Stomach smooth muscle (tissue), 2 donors: Measurements from ENCODE around the gene PANX1.

Experiments
- H3K27ac ChIP-seq: one replicate; pipeline ENCODE4 v1.7.0; 2013; ENCODE audit warnings: mild to moderate bottlenecking, low read length, inconsistent platforms
- H3K27me3 ChIP-seq, 2 donors: one replicate each; pipeline ENCODE4 v1.7.0; 2013; ENCODE audit warnings: low read length in 2 of 2; ENCODE audit not compliant: insufficient read depth in 2 of 2, control insufficient read depth in 1 of 2
- H3K36me3 ChIP-seq, 2 donors: one replicate each; pipeline ENCODE4 v1.7.0; 2013; ENCODE audit warnings: low read length in 2 of 2; ENCODE audit not compliant: control insufficient read depth in 2 of 2, insufficient read depth in 2 of 2
- H3K4me1 ChIP-seq: one replicate; pipeline ENCODE4 v1.7.0; 2013; ENCODE audit warnings: low read length; ENCODE audit not compliant: control insufficient read depth, insufficient read depth
- H3K4me3 ChIP-seq, 2 donors: one replicate each; pipeline ENCODE4 v1.7.0; 2013; ENCODE audit warnings: low read length in 2 of 2
- H3K9ac ChIP-seq, 2 donors: one replicate each; pipeline ENCODE4 v1.7.0; 2013; ENCODE audit warnings: low read length in 2 of 2, mild to moderate bottlenecking in 1 of 2
- H3K9me3 ChIP-seq, 2 donors: one replicate each; pipeline ENCODE4 v1.7.0; 2013; ENCODE audit warnings: low read length in 2 of 2; ENCODE audit not compliant: control insufficient read depth in 2 of 2
- donor health status: healthy.
- donor health status: Pancreatic carcinoma.

The PANX1 gene

GRCh38 chr11:94129512-94130297 lies 1.1 kb downstream of the PANX1 start:
- Histone ChIP-seq H3K36me3 (no peaks in the 10 kb centered on the region), H3K9ac (peak overlapping the region; percentile 84 to 86), H3K9me3 (no peaks in the 10 kb centered on the region), H3K27ac (peak overlapping the region; percentile 83), H3K4me3 (peak overlapping the region; percentile 94 to 97), H3K27me3 (no peaks in the 10 kb centered on the region), H3K4me1 (peaks cover 50% of the 10 kb centered on the region)

- H3K9me3 ChIP-seq, result no peaks in the 10 kb centered on the region
- peak overlapping the region; percentile 94 to 97 for H3K4me3 ChIP-seq
- no peaks in the 10 kb centered on the region for H3K36me3 ChIP-seq
- peak overlapping the region; percentile 84 to 86 for H3K9ac ChIP-seq
- no peaks in the 10 kb centered on the region for H3K27me3 ChIP-seq
- peaks cover 58% of the 10 kb centered on the region for H3K4me1 ChIP-seq
- peak overlapping the region; percentile 83 for H3K27ac ChIP-seq
Observed at GRCh38 chr11:94130298-94131046, 1.8 kb downstream of the PANX1 start.

- Histone ChIP-seq H3K36me3 (no peaks in the 10 kb centered on the region), H3K4me3 (peak overlapping the region; percentile 94 to 97), H3K27ac (peak overlapping the region; percentile 67), H3K4me1 (peaks cover 64% of the 10 kb centered on the region), H3K9me3 (no peaks in the 10 kb centered on the region), H3K9ac (peak overlapping the region in 1 of 2 donors; percentile 42), H3K27me3 (no peaks in the 10 kb centered on the region)
Observed at GRCh38 chr11:94131047-94131717, 2.5 kb downstream of the PANX1 start.

GRCh38 chr11:94131718-94132115 lies 3.1 kb downstream of the PANX1 start:
- Histone ChIP-seq H3K4me3 (peak overlapping the region in 1 of 2 donors; percentile 17), H3K36me3 (no peaks in the 10 kb centered on the region), H3K27me3 (no peaks in the 10 kb centered on the region), H3K27ac (peak overlapping the region; percentile 67), H3K4me1 (peaks cover 66% of the 10 kb centered on the region), H3K9me3 (no peaks in the 10 kb centered on the region), H3K9ac (no peak overlapping the region)

- Histone ChIP-seq H3K36me3 (no peaks in the 10 kb centered on the region), H3K4me1 (peaks cover 66% of the 10 kb centered on the region), H3K4me3 (peak overlapping the region in 1 of 2 donors; percentile 17), H3K9me3 (no peaks in the 10 kb centered on the region), H3K27ac (peak overlapping the region; percentile 67), H3K9ac (no peak overlapping the region), H3K27me3 (no peaks in the 10 kb centered on the region)
Observed at GRCh38 chr11:94132152-94132558, 3.5 kb downstream of the PANX1 start.

- no peak overlapping the region for H3K4me3 ChIP-seq
- no peaks in the 10 kb centered on the region for H3K9me3 ChIP-seq
- no peaks in the 10 kb centered on the region for H3K27me3 ChIP-seq
- no peak overlapping the region for H3K9ac ChIP-seq
- H3K36me3 ChIP-seq, result no peaks in the 10 kb centered on the region
- peaks cover 61% of the 10 kb centered on the region for H3K4me1 ChIP-seq
- no peak overlapping the region for H3K27ac ChIP-seq
Observed at GRCh38 chr11:94132823-94133408, 4.3 kb downstream of the PANX1 start.

- Histone ChIP-seq H3K9me3 (no peaks in the 10 kb centered on the region), H3K27ac (no peak overlapping the region), H3K4me3 (no peak overlapping the region), H3K4me1 (peaks cover 57% of the 10 kb centered on the region), H3K36me3 (no peaks in the 10 kb centered on the region), H3K27me3 (no peaks in the 10 kb centered on the region), H3K9ac (no peak overlapping the region)
Observed at GRCh38 chr11:94133752-94134151, 5.1 kb downstream of the PANX1 start.

GRCh38 chr11:94134651-94135512 lies 6.2 kb downstream of the PANX1 start:
- H3K9ac ChIP-seq, result peak overlapping the region; percentile 29 to 32
- no peaks in the 10 kb centered on the region for H3K27me3 ChIP-seq
- H3K36me3 ChIP-seq, result no peaks in the 10 kb centered on the region
- H3K27ac ChIP-seq, result peak overlapping the region; percentile 74
- peak overlapping the region; percentile 44 to 47 for H3K4me3 ChIP-seq
- no peaks in the 10 kb centered on the region for H3K9me3 ChIP-seq
- H3K4me1 ChIP-seq, result peaks cover 53% of the 10 kb centered on the region

- H3K4me1 ChIP-seq, result peaks cover 18% of the 10 kb centered on the region
Observed at GRCh38 chr11:94139416-94139815, 10.8 kb downstream of the PANX1 start.

More at GRCh38 chr11:94139416-94139815, 10.8 kb downstream of the PANX1 start:
- H3K27ac ChIP-seq, result no peak overlapping the region
- no peak overlapping the region for H3K4me3 ChIP-seq
- H3K27me3 ChIP-seq, result no peaks in the 10 kb centered on the region
- H3K9ac ChIP-seq, result no peak overlapping the region
- H3K9me3 ChIP-seq, result no peaks in the 10 kb centered on the region
- H3K36me3 ChIP-seq, result no peaks in the 10 kb centered on the region
